HEK293T (cell line): Measurements from ENCODE around the gene LRG1.

Experiments used
- CTCF ChIA-PET: fragments of 350-600 bp; formaldehyde crosslinking; extraction: SDS; loops from one replicate; lab custom pipeline; 2021; ENCODE audit warnings: antibody characterized with exemption, inconsistent platforms; lab: Yijun Ruan, JAX
- POLR2A ChIA-PET: fragments of 350-600 bp; formaldehyde crosslinking; extraction: SDS; loops from one replicate; lab custom pipeline; 2020; ENCODE audit warnings: antibody characterized with exemption, inconsistent platforms; lab: Yijun Ruan, JAX
- DNase-seq: peaks from one replicate; pipeline ENCODE4 v3.0.0; 2012; ENCODE audit warnings: mixed read lengths; ENCODE audit errors: extremely low spot score
- ARNT ChIP-seq: fragments of 450-650 bp; IDR thresholded peaks from 2 replicates; pipeline ENCODE4 v1.6.1; 2017; ENCODE audit warnings: mild to moderate bottlenecking
- BHLHE40 ChIP-seq: fragments of 450-650 bp; IDR thresholded peaks from 2 replicates; pipeline ENCODE4 v1.6.1; 2016; ENCODE audit warnings: mild to moderate bottlenecking, moderate library complexity, borderline replicate concordance
- CTBP1 ChIP-seq: fragments of 450-650 bp; IDR thresholded peaks from 2 replicates; pipeline ENCODE4 v1.6.1; 2016; ENCODE audit warnings: borderline replicate concordance
- ELF4 ChIP-seq: fragments of 450-650 bp; IDR thresholded peaks from 2 replicates; pipeline ENCODE4 v1.6.1; 2017; ENCODE audit warnings: antibody characterized with exemption
- FOXA1 ChIP-seq: fragments of 450-650 bp; IDR thresholded peaks from 2 replicates; pipeline ENCODE4 v1.6.1; 2016; ENCODE audit warnings: mild to moderate bottlenecking
- FOXK2 ChIP-seq: fragments of 450-650 bp; IDR thresholded peaks from 2 replicates; pipeline ENCODE4 v1.6.1; 2016; ENCODE audit warnings: mild to moderate bottlenecking
- FOXM1 ChIP-seq: fragments of 450-650 bp; IDR thresholded peaks from 2 replicates; pipeline ENCODE4 v1.6.1; 2017; ENCODE audit warnings: mild to moderate bottlenecking, borderline replicate concordance
- HDGF ChIP-seq: fragments of 450-650 bp; IDR thresholded peaks from 2 replicates; pipeline ENCODE4 v1.6.1; 2017; ENCODE audit warnings: antibody characterized with exemption, borderline replicate concordance
- L3MBTL2 ChIP-seq: fragments of 450-650 bp; conservative IDR thresholded peaks from 2 replicates; pipeline ENCODE4 v1.6.1; 2016; ENCODE audit warnings: mild to moderate bottlenecking
- LEF1 ChIP-seq: fragments of 450-650 bp; IDR thresholded peaks from 2 replicates; pipeline ENCODE4 v1.6.1; 2017; ENCODE audit warnings: mild to moderate bottlenecking, borderline replicate concordance
- NFRKB ChIP-seq: fragments of 450-650 bp; IDR thresholded peaks from 2 replicates; pipeline ENCODE4 v1.6.1; 2016; ENCODE audit warnings: mild to moderate bottlenecking, moderate library complexity
- PKNOX1 ChIP-seq: fragments of 450-650 bp; IDR thresholded peaks from 2 replicates; pipeline ENCODE4 v1.6.1; 2016
- SP1 ChIP-seq: fragments of 450-650 bp; IDR thresholded peaks from 2 replicates; pipeline ENCODE4 v1.6.1; 2017
- SUZ12 ChIP-seq: fragments of 450-650 bp; IDR thresholded peaks from 2 replicates; pipeline ENCODE4 v1.6.1; 2016; ENCODE audit warnings: mild to moderate bottlenecking
- TARDBP ChIP-seq: fragments of 450-650 bp; IDR thresholded peaks from 2 replicates; pipeline ENCODE4 v1.6.1; 2016
- ZNF384 ChIP-seq: fragments of 450-650 bp; IDR thresholded peaks from 2 replicates; pipeline ENCODE4 v1.6.1; 2016

Gene LRG1

GRCh38 chr19:4580021-4580901 lies 40.4 kb upstream of the LRG1 start:
- DNase-seq, result no peak
- no peak for TF ChIP-seq FOXA1
- TF ChIP-seq NFRKB, result no peak
- no peak for TF ChIP-seq ZNF384
- TF ChIP-seq ELF4, result no peak
- TF ChIP-seq PKNOX1, result no peak
- no peak for TF ChIP-seq SP1
- TF ChIP-seq TARDBP, result no peak
- TF ChIP-seq L3MBTL2, result no peak
- TF ChIP-seq SUZ12, result no peak
- TF ChIP-seq CTBP1, result no peak
- POLR2A ChIA-PET, result interaction anchor here (1.0 kb wide), 1 partner anchor 15 kb away, joined by 3 read pairs; no protein-coding TSS in a partner anchor
- CTCF ChIA-PET, result interaction anchor here (0.9 to 2.3 kb wide), 3 partner anchors 9 to 224 kb away, joined by 5 to 7 read pairs (median 7); no protein-coding TSS in a partner anchor

- CTCF ChIA-PET, result interaction anchor here (0.6 to 2.3 kb wide), 4 partner anchors 10 to 225 kb away, joined by 5 to 7 read pairs (median 6); no protein-coding TSS in a partner anchor
- DNase-seq, result no peak
- POLR2A ChIA-PET, result interaction anchor here (1.0 kb wide), 1 partner anchor 15 kb away, joined by 3 read pairs; no protein-coding TSS in a partner anchor
- no peak for TF ChIP-seq L3MBTL2
These were observed 39.6 kb upstream of the LRG1 start for GRCh38 chr19:4579389-4579788.

- TF ChIP-seq ARNT (no peak), PKNOX1 (no peak), FOXK2 (no peak), TARDBP (no peak), ELF4 (no peak), NFRKB (no peak), BHLHE40 (no peak), LEF1 (no peak), CTBP1 (no peak), ZNF384 (no peak), HDGF (no peak)
- DNase-seq, result no peak
- ChIA-PET CTCF (interaction anchor here (0.6 to 2.3 kb wide), 3 partner anchors 11 to 49 kb away, joined by 5 to 7 read pairs (median 6); no protein-coding TSS in a partner anchor), POLR2A (no interaction called here)
These were observed 38.9 kb upstream of the LRG1 start for GRCh38 chr19:4578552-4579248.

GRCh38 chr19:4577020-4577782 lies 37.4 kb upstream of the LRG1 start:
- CTCF ChIA-PET, result interaction anchor here (0.5 to 1.9 kb wide), 7 partner anchors 30 to 437 kb away, joined by 3 to 9 read pairs (median 4); no protein-coding TSS in a partner anchor
- DNase-seq, result peak; percentile 53
- POLR2A ChIA-PET, result interaction anchor here (1.0 to 1.2 kb wide), 2 partner anchors 30 to 100 kb away, joined by 3 to 4 read pairs; no protein-coding TSS in a partner anchor
- TF ChIP-seq L3MBTL2 (no peak), LEF1 (no peak), FOXK2 (no peak), FOXA1 (no peak), ELF4 (no peak), BHLHE40 (no peak), TARDBP (no peak), ARNT (no peak), HDGF (no peak), SP1 (no peak), SUZ12 (no peak), NFRKB (no peak), PKNOX1 (no peak), FOXM1 (no peak), ZNF384 (no peak; the same call in 1 of the 2 replicates), CTBP1 (no peak)
